Measurements from ENCODE around the gene LHFPL5.

Gene LHFPL5

GRCh38 chr6:35804996-35805736 lies at the start of gene LHFPL5:
LHFPL5 (plus strand) TSS chr6:35805352; CDS start chr6:35805671, 319 bp downstream.
- peak; percentile 25 for DNase-seq (ENCODE audit: low read depth)
- TF ChIP-seq, protein P1, sequence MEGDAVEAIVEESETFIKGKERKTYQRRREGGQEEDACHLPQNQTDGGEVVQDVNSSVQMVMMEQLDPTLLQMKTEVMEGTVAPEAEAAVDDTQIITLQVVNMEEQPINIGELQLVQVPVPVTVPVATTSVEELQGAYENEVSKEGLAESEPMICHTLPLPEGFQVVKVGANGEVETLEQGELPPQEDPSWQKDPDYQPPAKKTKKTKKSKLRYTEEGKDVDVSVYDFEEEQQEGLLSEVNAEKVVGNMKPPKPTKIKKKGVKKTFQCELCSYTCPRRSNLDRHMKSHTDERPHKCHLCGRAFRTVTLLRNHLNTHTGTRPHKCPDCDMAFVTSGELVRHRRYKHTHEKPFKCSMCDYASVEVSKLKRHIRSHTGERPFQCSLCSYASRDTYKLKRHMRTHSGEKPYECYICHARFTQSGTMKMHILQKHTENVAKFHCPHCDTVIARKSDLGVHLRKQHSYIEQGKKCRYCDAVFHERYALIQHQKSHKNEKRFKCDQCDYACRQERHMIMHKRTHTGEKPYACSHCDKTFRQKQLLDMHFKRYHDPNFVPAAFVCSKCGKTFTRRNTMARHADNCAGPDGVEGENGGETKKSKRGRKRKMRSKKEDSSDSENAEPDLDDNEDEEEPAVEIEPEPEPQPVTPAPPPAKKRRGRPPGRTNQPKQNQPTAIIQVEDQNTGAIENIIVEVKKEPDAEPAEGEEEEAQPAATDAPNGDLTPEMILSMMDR (IDR thresholded peaks at IDR 0.05; ENCODE audit: low read length, missing control alignments), result no peak
- peak within 1 kb of the TSS; percentile 27 for H3K4me3 ChIP-seq (replicated peaks; ENCODE audit: low read depth, low read length)

GRCh38 chr6:35757456-35758123 lies 47.6 kb upstream of the LHFPL5 start:
- DNase-seq (ENCODE audit: low read depth), result peak; percentile 70
- no peak overlapping the region for H3K4me3 ChIP-seq (replicated peaks; ENCODE audit: low read depth, low read length)
- TF ChIP-seq, protein P1 (IDR thresholded peaks at IDR 0.05; ENCODE audit: low read length, missing control alignments), result peak; percentile 73

DNA sequence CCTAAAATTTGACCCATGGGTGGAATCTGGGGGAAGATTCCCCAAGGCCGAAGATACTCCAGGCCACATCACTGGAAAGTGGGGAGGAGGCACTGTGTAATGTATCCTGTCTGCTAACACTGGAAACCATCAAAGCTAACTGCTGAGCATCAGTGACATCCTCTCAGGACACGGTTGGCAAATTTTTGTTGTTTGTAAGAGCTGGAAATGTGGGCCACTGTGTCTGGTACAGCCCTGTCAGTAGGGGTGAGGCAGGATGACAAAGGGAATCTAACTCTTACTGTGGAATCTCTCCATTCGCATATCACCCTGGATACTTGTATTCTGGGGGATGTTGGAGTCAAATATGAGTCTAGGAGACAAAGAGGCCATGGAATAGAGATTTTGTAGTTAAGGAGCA lies 45.7 kb upstream of the LHFPL5 start:
- no peak for DNase-seq (ENCODE audit: low read depth)
- H3K4me3 ChIP-seq (replicated peaks; ENCODE audit: low read depth, low read length), result no peak overlapping the region
- TF ChIP-seq, protein P1 (IDR thresholded peaks at IDR 0.05; ENCODE audit: low read length, missing control alignments), result no peak

GRCh38 chr6:35765739-35766138 lies 39.4 kb upstream of the LHFPL5 start:
- TF ChIP-seq, protein P1 (IDR thresholded peaks at IDR 0.05; ENCODE audit: low read length, missing control alignments), result no peak
- no peak for DNase-seq (ENCODE audit: low read depth)
- H3K4me3 ChIP-seq (replicated peaks; ENCODE audit: low read depth, low read length), result no peak overlapping the region

DNA sequence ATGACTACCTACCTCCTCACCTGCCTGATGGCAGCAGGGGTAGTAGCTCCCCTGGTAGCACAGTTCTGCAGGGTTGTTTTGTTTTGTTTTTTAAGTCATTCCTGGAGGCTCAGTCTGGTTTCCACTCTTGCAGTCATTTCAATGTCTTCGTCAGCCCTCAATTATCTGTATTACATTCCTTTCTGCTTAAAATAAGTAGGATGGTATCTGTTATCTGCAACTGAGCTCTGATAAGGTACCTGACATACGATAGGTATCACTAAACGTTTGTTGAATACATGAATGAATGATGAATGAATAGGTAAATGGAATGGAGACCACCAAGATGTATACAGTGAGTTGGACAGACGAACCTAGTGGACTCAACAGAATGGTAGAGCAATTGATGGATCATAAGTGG lies 35.9 kb upstream of the LHFPL5 start:
- H3K4me3 ChIP-seq (replicated peaks; ENCODE audit: low read depth, low read length), result no peak overlapping the region
- TF ChIP-seq, protein P1 (IDR thresholded peaks at IDR 0.05; ENCODE audit: low read length, missing control alignments), result no peak
- DNase-seq (ENCODE audit: low read depth), result no peak

DNA sequence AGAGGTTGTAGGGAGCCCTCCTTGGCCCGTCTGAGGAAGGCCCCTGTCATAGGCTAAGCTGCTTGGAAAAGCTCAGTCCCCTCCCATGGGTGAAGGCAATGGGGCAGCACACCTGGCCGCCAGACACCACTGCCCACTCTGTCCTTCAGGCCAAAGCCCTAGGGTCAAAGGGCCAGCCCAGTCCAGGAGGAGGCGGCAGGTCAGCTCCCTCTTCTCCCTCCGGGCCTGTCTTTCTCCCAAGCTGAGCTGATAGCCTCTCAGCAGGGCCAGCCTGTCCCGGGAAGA lies 33.9 kb upstream of the LHFPL5 start:
- H3K4me3 ChIP-seq (replicated peaks; ENCODE audit: low read depth, low read length), result no peak overlapping the region
- DNase-seq (ENCODE audit: low read depth), result no peak
- TF ChIP-seq, protein P1 (IDR thresholded peaks at IDR 0.05; ENCODE audit: low read length, missing control alignments), result no peak

Data from fibroblast of pulmonary artery (primary cell).